EH (cell line): ENCODE results near the gene MMP2.

Experiments
- DNase-seq: peaks from one replicate; pipeline ENCODE4 v3.0.0-alpha.2; 2015; ENCODE audit warnings: low read depth

Gene MMP2

DNA sequence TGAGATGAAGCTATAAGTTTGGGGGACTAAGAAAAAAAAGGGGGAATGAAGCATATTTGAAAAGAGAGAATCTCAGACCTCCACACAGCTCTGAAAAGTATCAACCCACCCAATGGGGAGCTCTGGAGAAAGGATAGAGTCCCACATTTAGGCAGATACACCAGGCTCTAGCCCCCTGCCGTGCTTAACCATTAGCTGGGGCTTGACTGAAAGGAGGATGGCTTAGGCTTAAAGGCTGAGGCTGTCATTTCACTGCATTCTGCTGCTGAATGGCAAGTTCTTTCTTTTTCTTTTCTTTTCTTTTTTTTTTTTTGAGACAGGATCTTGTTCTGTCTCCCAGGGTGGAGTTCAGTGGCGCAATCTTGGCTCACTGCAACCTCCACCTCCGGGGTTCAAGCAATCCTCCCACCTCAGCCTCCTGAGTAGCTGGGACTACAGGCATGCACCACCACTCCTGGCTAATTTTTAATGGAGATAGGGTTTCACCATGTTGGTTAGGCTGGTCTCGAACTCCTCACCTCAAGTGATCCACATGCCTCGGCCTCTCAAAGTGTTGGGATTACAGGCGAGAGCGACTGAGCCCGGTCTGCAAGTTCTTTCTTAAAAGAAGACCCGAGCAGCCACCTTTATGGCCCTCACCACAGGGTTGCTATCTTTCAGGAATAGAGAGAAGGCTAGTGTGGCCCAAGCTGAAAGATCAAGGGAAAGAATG is 9.0 kb upstream of the MMP2 start:
- no peak for DNase-seq

DNA sequence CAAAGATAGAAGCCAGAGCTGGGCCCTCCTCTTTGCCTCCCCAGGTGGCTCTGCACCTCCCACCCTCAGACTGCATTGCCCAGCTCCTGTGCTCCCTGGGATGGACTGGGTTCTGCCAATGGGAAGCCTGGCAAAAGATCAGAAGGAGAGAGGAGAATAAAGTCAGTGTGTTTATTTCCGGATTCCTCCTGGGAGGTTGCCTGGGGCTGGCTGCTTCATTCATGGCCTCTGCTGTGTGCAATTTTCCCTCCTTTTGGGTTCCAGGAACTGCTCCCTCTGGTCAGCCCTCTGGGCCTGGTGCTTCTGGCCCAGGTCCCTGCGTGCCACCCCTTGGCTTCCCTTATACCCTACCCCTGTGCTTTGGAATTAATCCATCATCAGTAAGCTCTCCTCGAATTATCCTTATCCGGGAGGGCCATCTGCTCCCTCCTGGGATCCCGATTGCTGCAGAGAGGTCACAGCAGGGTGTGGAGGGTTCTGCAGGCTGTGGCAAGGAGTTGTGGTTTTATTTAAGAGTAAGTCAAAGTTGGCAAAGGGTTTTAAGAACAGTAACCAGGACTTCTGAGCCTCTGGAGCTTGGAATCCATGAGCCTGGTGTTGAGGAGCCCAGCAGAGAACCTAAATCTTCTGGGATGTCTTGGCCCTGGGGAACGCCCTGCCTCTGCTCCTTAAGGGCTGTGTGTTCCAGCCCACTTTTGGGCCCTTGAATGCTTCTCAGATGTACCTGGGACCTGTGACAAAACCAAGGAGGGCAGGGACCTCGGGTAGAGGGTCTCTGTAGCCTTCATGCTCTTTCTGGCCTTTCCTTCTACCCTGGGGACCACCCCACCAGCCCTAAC is 8.2 kb upstream of the MMP2 start:
- DNase-seq: peak; percentile 77

DNA sequence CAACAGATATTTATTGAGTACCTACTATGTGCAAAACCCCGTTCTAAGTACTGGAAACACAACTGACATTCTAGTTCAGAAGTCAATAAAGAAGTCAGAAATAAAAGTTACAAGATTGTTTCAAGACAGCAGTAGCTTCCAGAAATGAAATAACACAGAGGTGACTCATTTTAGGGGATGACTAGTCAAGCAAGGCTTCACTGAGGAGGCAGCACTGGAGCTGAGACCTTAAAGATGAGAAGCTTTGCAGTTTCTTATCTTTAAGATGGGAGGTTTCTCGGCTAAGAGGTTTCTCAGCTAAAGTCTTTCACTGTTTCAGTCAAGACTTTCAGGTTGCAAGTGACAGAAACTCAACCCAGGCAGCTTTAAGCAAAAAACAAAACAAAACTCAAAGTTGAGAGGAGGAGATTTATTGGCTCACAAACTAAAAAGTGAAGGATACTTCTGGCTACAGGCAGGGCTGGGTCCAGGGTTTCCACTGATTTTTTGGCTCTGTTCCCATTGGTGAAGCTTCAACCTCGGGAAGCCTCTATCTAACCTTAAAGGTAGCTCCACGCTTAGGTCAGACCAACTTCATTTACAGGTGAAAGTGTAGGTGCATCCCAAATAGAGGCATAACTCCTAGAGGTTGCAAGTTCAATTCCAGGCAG is 7.4 kb upstream of the MMP2 start:
- DNase-seq: peak; percentile 93

DNA sequence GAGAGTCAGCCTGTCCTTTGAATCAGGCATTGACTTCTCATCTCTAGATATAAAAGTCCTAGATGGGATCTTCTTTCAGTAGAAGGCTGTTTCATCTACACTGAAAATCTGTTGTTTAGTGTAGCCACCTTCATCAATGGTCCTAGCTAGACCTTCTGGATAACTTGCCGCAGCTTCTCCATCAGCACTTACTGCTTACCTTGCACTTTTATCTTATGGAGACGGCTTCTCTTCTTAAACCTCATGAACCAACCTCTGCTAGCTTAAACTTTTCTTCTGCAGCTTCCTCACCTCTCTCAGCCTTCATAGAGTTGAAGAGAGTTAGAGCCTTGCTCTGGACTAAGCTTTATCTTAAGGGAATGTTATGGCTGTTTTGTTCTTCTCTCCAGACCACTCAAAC is 5.4 kb upstream of the MMP2 start:
- no peak for DNase-seq

DNA sequence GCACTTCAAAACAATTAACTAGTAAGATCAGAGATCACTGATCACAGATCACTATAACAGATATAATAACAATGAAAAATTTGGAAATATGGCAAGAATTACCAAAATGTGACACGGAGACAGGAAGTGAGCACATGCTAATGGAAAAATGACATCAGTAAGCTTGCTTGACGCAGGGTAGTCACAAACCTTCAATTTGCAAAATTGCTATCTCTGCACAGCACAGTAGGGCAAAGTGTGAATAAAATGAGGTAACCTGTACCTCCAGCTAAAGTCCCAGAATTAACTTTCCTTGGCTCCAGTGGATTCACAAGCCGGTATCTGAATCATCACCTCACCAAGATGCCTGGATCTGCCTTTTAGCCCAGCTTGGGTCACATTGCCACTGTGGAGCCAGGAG is 4.2 kb upstream of the MMP2 start:
- DNase-seq: no peak

DNA sequence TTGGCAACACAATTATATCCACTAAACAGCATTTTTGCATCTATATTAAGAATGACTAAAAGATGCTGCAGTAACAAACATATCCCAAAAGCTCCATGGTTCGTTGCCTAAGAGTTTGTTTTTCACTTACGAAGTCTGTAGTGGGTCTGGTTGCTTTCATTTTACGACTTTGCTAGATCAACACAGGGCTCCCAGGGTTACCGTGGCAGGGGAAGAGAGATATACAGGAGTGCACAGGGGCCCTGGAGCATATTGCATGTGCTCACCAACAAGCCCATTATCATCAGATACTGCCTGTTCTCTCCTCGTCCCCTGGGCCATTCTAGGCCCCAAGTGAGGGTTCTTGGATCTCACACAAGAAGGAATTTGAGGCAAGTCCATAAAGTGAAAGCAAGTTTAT is 3.1 kb upstream of the MMP2 start:
- no peak for DNase-seq

DNA sequence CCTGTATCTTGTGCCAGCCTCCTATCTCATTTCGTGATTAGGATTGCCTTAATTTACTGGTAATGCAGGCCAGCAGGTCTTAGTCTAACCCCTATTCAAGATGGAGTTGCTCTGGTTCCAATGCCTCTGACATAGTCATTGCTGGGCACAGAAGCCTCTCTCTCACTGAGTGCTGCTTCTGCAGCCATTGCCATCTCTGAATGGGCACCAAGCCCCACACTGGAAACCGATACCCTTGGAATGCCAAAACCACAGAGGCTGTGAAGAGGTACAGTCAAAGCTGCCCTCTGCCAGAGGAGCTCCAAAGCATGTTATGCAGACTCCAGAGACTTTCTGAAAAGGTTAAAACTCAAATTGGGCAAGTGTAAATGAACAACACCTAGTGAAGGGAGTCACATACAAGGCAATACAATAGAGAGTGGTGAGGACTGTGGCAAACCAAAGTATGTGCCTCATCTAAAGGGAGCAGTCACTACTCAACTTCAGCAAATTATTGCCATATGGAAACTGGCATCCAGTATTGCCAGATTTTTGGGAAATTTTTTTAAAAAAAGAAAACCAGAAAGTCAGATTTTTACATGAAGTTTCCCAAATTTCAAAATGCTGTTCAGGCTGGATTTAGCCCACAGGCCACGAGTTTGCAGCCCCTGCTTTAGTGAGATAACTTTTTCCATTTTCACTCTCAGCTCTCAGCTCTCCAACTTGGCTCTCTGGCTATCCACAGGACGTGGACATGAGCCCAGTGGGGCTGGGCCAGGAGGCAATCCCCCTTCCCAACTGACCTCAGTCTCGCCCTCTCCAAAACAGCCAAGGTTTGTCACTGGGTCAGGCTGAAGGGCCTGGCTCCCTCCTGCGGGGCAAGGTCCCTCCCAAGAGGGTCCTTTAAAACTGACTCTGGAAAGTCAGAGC is 2.1 kb upstream of the MMP2 start:
- peak; percentile 22 for DNase-seq

DNA sequence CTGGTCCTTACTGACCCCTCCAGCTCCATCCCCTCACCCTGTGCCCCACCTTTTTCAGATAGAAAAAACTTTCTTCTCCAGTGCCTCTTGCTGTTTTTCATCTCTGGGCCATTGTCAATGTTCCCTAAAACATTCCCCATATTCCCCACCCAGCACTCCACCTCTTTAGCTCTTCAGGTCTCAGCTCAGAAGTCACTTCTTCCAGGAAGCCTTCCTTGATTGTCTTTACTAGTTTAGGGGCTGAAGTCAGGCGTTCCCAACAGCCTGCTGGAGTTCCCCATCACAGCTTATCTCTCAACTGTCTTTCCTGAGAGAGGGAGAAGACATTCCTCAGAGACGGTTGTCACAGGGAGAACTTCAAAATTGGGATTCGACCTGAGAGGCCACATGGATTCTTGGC is 1.3 kb upstream of the MMP2 start:
- no peak for DNase-seq

DNA sequence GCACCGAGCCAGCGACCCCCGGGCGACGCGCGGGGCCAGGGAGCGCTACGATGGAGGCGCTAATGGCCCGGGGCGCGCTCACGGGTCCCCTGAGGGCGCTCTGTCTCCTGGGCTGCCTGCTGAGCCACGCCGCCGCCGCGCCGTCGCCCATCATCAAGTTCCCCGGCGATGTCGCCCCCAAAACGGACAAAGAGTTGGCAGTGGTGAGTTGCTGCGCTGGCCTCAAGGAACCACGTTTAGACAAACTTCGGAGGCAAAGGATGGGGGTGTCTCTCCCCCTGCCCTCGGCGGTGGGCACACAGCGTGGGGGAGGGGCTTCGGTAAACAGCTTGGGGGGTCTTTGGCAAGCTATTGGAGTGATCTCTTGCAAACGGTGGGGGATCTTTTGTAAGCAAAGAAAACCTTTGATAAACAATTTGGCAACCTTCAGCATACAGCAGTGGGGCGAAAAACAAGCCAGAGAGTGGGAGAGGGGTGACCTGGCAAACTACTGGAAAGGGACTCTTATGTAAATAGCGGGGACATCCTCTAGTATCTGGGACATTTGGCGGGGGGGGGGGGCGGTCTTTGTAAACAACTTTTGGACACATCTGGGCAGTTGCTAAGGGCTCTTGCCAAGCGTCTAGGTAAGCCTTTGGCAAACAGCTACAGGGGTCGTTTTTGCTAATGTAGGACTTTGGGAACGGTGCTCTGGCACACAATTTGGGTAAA is 587 bp downstream of the MMP2 start:
- DNase-seq: peak; percentile 24

DNA sequence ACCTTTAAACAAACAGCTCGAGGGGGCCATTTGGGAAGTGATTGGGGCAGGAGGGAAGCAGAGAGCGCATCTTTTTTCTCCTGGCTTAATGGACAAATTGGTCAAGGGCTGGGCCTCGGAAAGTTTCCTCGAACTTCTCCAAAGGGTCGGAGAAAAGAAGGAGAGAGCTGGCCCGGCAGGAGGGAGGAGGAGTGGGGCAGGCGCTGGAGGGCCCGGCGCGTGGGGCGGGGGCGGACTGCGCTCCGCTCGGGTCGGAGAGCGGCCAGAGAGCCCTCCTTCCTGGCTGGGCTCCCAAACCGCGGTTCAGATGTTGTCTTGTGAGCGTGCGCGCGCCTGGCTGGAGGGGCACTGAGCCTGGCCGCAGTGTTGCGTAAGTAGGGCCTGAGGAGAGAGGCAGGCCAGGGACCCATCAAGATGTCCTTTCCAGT is 1.2 kb downstream of the MMP2 start:
- DNase-seq: peak; percentile 93

DNA sequence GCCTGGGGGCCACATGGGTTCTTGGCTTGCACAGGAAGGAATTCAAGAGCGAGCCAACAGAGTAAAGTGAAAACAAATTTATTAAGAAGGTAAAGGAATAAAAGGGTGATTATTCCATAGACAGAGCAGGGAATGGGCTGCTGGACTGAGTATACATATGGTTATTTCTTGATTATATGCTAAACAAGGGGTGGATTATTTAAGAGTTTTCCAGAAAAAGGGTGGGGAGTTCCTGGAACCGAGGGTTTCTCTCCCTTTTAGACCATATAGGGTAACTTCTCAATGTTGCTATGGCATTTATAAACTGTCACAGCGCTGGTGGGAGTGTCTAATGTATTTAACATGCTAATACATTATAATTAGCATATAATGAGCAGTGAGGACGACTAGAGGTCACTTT is 2.0 kb downstream of the MMP2 start:
- DNase-seq: no peak

DNA sequence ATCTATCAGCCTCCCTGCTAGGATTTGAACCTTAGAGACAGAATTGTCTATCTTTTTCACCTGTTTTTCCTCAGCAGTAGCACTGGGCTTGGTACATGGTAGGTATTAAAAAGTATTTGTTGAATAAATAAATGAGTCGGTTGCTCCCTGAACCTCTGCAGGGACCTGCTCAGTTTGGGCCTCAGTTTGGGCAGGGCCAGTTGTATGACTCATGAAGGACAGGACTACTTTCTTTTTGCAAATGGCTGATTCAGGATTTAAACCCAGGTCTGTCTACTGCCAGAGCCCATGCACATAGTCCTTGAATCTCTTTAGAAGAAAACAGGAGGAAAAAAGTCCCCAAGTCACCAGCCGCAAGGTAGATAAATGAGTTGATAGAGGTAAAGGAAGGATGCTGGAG is 3.1 kb downstream of the MMP2 start:
- DNase-seq: peak; percentile 46

DNA sequence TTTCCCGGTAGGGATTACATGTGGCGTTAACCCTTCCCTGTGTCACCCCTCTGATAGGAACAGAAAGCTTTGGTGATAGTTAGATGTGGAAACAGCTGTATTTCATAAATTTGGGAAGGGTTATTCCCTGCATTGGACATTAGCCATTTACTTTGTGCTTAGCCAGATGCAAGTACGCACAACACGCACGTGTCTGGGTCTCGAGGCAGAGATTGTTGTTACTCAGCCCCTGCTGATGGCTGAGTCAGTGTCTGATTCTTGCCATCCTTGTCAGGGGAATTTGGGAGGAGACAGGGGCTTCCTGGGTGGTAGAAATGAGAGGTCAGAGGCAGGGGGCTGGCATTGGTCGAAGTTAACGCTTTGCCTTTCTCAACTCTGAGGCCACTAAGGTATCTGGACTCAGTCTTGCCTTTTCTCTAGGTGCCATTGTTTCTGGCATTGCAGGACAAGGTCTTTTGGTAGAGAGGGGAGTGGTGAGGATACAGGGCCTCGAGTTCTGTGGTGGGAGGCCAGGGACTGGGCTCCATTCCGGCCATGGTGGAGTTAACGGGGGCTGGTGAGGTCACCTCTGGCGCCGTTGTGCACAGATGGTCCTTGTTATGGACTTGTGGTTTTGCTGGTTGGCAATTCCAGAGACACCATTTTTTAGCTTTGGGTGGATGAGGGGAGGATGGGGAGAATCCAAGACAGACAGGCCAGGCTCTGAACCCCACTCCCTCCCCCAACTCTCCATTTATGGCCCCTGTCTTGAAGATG is 8.2 kb downstream of the MMP2 start:
- peak; percentile 90 for DNase-seq

DNA sequence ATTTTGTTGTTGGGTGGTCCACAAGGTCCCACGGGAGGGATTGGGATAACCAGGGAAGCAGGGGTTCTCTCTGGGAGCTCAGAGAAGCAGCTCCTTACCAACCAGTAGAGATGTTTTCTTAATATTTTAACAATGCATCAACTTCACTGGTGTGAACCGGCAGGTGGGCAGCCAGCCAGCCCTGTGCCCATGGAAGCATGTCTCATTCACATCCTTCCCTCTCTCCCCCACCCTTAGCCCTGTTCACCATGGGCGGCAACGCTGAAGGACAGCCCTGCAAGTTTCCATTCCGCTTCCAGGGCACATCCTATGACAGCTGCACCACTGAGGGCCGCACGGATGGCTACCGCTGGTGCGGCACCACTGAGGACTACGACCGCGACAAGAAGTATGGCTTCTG is 9.3 kb downstream of the MMP2 start:
- DNase-seq: peak; percentile 33

DNA sequence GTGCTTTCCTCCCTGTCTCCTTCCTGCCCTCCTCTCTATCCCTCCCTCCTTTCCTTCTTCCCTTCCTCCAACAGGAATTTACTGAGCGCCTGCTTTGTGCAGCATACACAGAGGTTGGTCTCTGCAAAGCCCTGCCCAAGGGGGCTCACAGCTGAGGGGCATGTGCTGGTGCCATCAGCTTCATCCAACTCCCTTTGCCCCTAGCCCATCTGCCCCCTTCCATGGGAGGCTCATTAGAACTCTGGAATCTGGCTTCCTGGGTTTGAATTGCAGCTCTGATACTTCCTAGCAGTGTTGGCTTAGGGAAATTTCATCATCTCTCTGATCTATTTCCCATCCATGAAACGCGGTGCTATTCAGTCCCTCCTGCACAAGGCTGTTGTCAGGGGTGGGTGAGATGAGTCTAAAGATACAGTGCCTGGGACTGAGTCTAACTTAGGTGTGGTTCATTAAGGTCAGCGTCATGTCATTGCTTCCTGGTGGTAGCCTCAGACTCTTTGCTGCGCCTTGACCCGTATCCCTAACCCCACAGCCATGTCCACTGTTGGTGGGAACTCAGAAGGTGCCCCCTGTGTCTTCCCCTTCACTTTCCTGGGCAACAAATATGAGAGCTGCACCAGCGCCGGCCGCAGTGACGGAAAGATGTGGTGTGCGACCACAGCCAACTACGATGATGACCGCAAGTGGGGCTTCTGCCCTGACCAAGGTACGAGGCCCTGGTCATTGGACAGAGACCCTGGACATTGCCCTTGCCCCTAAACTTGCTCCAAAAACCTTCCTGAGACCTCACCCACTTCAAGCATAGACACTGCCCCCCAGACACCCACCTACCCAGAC is 10.3 kb downstream of the MMP2 start:
- no peak for DNase-seq

DNA sequence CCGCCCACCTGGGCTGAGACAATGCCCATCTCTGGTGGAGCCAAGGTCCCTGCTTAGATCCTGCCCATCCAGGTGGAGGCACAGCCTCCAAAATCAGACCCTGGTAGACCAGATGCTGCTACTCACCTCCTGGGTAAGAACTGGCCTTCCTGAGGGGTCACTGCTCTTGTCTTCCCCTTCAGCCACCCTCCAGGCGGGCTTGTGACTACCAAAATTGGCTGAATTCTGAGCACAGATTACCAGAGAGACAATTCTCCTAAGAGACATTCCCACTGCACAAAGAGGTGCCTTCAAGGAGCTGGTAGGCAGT is 10.9 kb downstream of the MMP2 start:
- DNase-seq: no peak

DNA sequence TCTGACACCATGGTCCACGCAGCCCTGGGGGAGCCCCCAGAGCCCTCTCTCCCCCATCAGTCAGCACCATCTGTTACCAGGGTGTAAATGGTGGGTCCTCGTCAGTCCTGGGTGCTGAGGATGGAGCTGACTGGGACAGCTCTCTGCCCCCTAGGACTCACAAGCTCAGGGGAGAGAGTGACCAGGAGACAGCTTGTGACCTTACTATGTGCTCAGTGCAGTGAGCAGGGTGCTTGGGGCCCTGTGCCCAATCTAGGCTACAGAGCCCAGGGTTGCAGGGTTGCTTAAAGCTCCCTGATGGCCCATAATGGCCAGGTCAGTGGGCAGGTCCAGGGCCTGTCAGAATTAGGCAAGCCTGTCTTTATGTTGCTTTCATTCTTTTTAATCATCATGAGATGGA is 11.3 kb downstream of the MMP2 start:
- DNase-seq: no peak

DNA sequence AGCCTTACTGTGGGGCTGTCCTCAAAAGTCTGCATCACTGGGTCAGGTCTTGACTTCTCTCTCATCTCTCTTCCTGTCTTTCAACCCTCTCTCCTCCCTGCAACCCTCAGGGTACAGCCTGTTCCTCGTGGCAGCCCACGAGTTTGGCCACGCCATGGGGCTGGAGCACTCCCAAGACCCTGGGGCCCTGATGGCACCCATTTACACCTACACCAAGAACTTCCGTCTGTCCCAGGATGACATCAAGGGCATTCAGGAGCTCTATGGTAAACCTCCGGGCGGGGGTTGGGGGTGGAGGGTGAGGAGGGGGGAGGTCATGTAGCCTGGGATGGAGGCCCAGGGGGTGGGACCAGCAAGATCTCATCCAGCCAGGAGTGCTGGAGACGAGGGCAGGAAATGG is 12.7 kb downstream of the MMP2 start:
- DNase-seq: no peak

DNA sequence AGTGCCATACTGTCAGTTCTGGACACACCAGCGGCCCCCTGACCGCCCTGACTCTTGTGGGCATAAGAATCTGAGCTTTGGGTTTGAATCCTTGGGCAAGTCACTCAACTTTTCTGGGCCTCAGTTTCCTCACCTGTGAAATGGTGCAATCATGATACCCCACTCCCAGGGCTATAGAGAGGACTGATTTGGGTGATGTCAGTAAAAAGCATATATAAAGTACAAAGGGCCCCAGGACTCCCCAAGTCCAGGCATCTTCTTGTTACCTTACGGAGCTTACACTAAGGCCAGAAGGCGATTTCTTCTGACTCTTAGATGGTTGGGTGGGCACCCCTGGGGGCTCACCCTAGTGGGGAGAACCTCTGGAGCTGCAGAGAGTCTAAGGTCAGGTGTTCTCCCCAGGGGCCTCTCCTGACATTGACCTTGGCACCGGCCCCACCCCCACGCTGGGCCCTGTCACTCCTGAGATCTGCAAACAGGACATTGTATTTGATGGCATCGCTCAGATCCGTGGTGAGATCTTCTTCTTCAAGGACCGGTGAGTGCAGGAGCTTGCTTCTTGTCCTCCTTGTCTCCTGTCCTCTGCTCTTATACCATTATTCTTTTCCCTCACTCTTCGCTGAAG is 13.9 kb downstream of the MMP2 start:
- DNase-seq: no peak
